ENCODE data around the gene TMEM184A.

DNA sequence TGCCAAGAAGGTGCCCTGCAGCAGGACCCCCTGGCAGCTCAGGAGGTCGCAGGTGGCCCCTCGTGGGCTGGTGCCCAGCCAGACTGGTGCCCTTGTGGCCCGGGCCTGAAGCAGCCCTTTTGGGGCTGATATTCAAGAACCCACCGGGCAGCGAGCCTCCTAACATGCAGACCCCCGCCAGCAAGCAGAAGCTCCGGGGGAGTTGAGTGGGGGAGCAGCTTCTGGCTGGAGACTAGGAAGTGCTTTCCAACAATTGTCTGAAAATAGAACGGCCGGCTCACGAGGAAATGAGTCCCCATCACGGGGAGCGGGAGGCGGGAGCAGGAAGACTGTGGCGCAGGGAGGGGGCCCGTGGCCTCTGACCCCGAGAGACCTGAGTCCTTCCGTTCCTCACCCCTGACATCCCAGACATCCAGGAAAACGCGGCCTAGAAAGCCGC is 42.3 kb downstream of the TMEM184A start:
- TF ChIP-seq POLR2A (IDR thresholded peaks at IDR 0.05; ENCODE audit: low read length): no peak
- TF ChIP-seq GATA1 (IDR thresholded peaks at IDR 0.05; ENCODE audit: low read depth, low read length): no peak

Measured in erythroblast (primary cell).